OCI-LY7 (cell line): ENCODE measurements around the gene TRIM25.

Experiments used
- EZH2phosphoT487 ChIP-seq: fragments of 200-600 bp; sonication (generic); IDR thresholded peaks from 2 replicates; pipeline ENCODE4 v1.6.1; 2018; ENCODE audit warnings: low read depth, borderline replicate concordance, mild to moderate bottlenecking, mixed run types, antibody characterized with exemption, low read length, moderate library complexity, mixed read lengths
- TF ChIP-seq, protein P1 (sequence below): fragments of 200-600 bp; sonication (generic); conservative IDR thresholded peaks from 2 replicates; pipeline ENCODE4 v1.5.1; 2014; ENCODE audit warnings: mild to moderate bottlenecking, antibody characterized with exemption, low read length, moderate library complexity, mixed read lengths

DNA sequence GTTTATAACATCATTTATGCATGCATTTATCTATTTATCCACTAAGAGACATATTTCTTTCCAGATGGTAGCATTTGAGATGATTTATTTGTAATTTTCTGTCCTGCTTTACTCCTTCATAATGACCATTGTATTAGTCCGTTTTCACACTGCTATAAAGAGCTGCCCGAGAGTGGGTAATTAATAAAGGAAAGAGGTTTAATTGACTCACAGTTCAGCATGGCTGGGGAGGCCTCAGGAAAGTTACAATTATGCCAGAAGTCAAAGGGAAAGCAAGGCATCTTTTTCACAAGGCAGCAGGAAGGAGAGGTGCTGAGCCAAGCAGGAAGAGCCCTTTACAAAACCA lies 28.6 kb downstream of the TRIM25 start:
- TF ChIP-seq, protein P1, sequence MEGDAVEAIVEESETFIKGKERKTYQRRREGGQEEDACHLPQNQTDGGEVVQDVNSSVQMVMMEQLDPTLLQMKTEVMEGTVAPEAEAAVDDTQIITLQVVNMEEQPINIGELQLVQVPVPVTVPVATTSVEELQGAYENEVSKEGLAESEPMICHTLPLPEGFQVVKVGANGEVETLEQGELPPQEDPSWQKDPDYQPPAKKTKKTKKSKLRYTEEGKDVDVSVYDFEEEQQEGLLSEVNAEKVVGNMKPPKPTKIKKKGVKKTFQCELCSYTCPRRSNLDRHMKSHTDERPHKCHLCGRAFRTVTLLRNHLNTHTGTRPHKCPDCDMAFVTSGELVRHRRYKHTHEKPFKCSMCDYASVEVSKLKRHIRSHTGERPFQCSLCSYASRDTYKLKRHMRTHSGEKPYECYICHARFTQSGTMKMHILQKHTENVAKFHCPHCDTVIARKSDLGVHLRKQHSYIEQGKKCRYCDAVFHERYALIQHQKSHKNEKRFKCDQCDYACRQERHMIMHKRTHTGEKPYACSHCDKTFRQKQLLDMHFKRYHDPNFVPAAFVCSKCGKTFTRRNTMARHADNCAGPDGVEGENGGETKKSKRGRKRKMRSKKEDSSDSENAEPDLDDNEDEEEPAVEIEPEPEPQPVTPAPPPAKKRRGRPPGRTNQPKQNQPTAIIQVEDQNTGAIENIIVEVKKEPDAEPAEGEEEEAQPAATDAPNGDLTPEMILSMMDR, result no peak
- no peak for TF ChIP-seq EZH2phosphoT487
